Naive thymus-derived CD4-positive, alpha-beta T cell (primary cell): ENCODE results near the gene JAKMIP1. TPM values are rescaled to one million over a fixed set of nuclear protein-coding genes. Genes with fewer than 3 reads are reported as not detected.
A peak's percentile ranks its signal among the peaks of the same experiment; 100 is the strongest.

Experiments used
- ATAC-seq: fragments of 150-1000 bp; cut with Tn5 transposase; 2 replicates; pipeline ENCODE4 v1.10.0; 2021; ENCODE audit warnings: mild to moderate bottlenecking, moderate library complexity
- CTCF ChIA-PET: fragments of 350-600 bp; sonication (Branson Sonifier 250); formaldehyde crosslinking; loops from one replicate; lab custom pipeline; 2021; ENCODE audit warnings: antibody characterized with exemption; lab: Charles Lee
- POLR2A ChIA-PET: fragments of 350-600 bp; sonication (Branson Sonifier 250); formaldehyde crosslinking; loops from one replicate; lab custom pipeline; 2021; ENCODE audit warnings: antibody characterized with exemption, inconsistent platforms; lab: Charles Lee
- DNase-seq, 9 donors: peaks; one replicate each; pipeline versions ENCODE4 v3.0.0 to v3.0.0-alpha.2; 2020 to 2022; ENCODE audit warnings: mixed read lengths in 1 of 9
- H3K27ac ChIP-seq: one replicate; pipeline ENCODE4 v1.7.0; 2013; ENCODE audit warnings: mild to moderate bottlenecking, low read depth, low read length, moderate library complexity
- H3K27me3 ChIP-seq, 2 donors: one replicate each; pipeline ENCODE4 v1.7.0; 2013; ENCODE audit warnings: low read length in 2 of 2, mild to moderate bottlenecking in 2 of 2, moderate library complexity in 2 of 2; ENCODE audit not compliant: control insufficient read depth in 2 of 2, insufficient read depth in 2 of 2
- H3K36me3 ChIP-seq, 3 experiments: 1 replicate in 2 of 3; 2 replicates in 1 of 3; pipeline ENCODE4 v1.7.0; 2013; ENCODE audit warnings: low read length in 3 of 3, mild to moderate bottlenecking in 3 of 3, moderate library complexity in 1 of 3; ENCODE audit not compliant: insufficient read depth in 3 of 3, control insufficient read depth in 2 of 3
- H3K4me1 ChIP-seq, 2 donors: one replicate each; pipeline ENCODE4 v1.7.0; 2013; ENCODE audit warnings: low read length in 2 of 2, mild to moderate bottlenecking in 2 of 2, moderate library complexity in 1 of 2; ENCODE audit not compliant: control insufficient read depth in 2 of 2, insufficient read depth in 2 of 2
- H3K4me3 ChIP-seq: 2 replicates; pipeline ENCODE4 v1.7.0; 2013; ENCODE audit warnings: mild to moderate bottlenecking, low read length
- H3K9me3 ChIP-seq, 3 experiments: 1 replicate in 2 of 3; 2 replicates in 1 of 3; pipeline ENCODE4 v1.7.0; 2013; ENCODE audit warnings: low read length in 3 of 3; ENCODE audit not compliant: control insufficient read depth in 2 of 3
- H3K27ac Mint-ChIP-seq, 9 donors: one replicate each; pipeline ENCODE4 v1.8.0; 2020 to 2022; ENCODE audit warnings: mixed read lengths in 9 of 9, mild to moderate bottlenecking in 8 of 9, moderate library complexity in 5 of 9, inconsistent platforms in 2 of 9
- H3K27me3 Mint-ChIP-seq, 5 donors: one replicate each; pipeline ENCODE4 v1.8.0; 2021 to 2022; ENCODE audit warnings: mixed read lengths in 5 of 5, mild to moderate bottlenecking in 1 of 5
- H3K36me3 Mint-ChIP-seq, 5 donors: one replicate each; pipeline ENCODE4 v1.8.0; 2020 to 2022; ENCODE audit warnings: mixed read lengths in 5 of 5, mild to moderate bottlenecking in 3 of 5, inconsistent platforms in 1 of 5
- H3K4me1 Mint-ChIP-seq, 7 donors: one replicate each; pipeline ENCODE4 v1.8.0; 2020 to 2022; ENCODE audit warnings: mixed read lengths in 7 of 7, mild to moderate bottlenecking in 3 of 7, inconsistent platforms in 1 of 7
- H3K4me3 Mint-ChIP-seq, 10 donors: one replicate each; pipeline ENCODE4 v1.8.0; 2020 to 2022; ENCODE audit warnings: mild to moderate bottlenecking in 10 of 10, mixed read lengths in 10 of 10, moderate library complexity in 6 of 10, inconsistent platforms in 2 of 10
- H3K9me3 Mint-ChIP-seq, 11 donors: one replicate each; pipeline ENCODE4 v1.8.0; 2020 to 2022; ENCODE audit warnings: mixed read lengths in 11 of 11, mild to moderate bottlenecking in 4 of 11, inconsistent platforms in 1 of 11, moderate library complexity in 1 of 11
- intact Hi-C, 2 donors: fragments of 100-400 bp; cut with micrococcal nuclease; formaldehyde crosslinking; loops; one replicate each; pipeline ENCODE4 v1.15.1; 2023
- polyA plus RNA-seq, 2 donors: library from polyadenylated mRNA; unstranded; fragments of 300-500 nt; fragmentation: Illumina TruSeq; gene quantifications; one replicate each; pipeline ENCODE4 v1.2.3, GENCODE V29; 2021
- total RNA-seq, 6 experiments: library from RNA in 5 of 6; stranded (reverse) in 5 of 6; gene quantifications; 1 replicate in 5 of 6; 2 replicates in 1 of 6; pipeline ENCODE4 v1.2.3 and lab custom pipeline; 2021 to 2026

Gene JAKMIP1
- total and polyA plus RNA-seq, 7 experiments from 2014 or later = 0.21 to 15.3 (median 2.4) TPM; not detected in 3

GRCh38 chr4:6030679-6031078 lies 169.7 kb downstream of the JAKMIP1 start:
- H3K4me1 Mint-ChIP-seq = peaks cover 0 to 2% (median 0%) of the 10 kb centered on the region in 7 donors
- ChIA-PET CTCF (no interaction called here), POLR2A (no interaction called here)
- intact Hi-C loops = no loop called here
- DNase-seq (no peak), ATAC-seq (no peak)
- H3K36me3 ChIP-seq = no peaks in the 10 kb centered on the region
- H3K27me3 ChIP-seq = no peaks in the 10 kb centered on the region
- no peak overlapping the region for H3K4me3 ChIP-seq
- H3K27me3 Mint-ChIP-seq = peaks cover 0 to 16% (median 4%) of the 10 kb centered on the region in 5 donors
- H3K4me1 ChIP-seq = no peaks in the 10 kb centered on the region
- H3K9me3 Mint-ChIP-seq = peaks cover 0 to 3% (median 0%) of the 10 kb centered on the region in 11 donors
- H3K4me3 Mint-ChIP-seq = no peak overlapping the region
- no peaks in the 10 kb centered on the region for H3K36me3 Mint-ChIP-seq
- no peak overlapping the region for H3K27ac ChIP-seq
- no peaks in the 10 kb centered on the region for H3K9me3 ChIP-seq
- no peak overlapping the region for H3K27ac Mint-ChIP-seq

GRCh38 chr4:6029254-6029653 lies 171.1 kb downstream of the JAKMIP1 start:
- intact Hi-C loops = no loop called here
- H3K9me3 Mint-ChIP-seq = peaks cover 0 to 3% (median 0%) of the 10 kb centered on the region in 11 donors
- peaks cover 0 to 2% (median 0%) of the 10 kb centered on the region in 7 donors for H3K4me1 Mint-ChIP-seq
- Histone ChIP-seq H3K4me1 (no peaks in the 10 kb centered on the region), H3K9me3 (no peaks in the 10 kb centered on the region), H3K36me3 (no peaks in the 10 kb centered on the region), H3K27ac (no peak overlapping the region), H3K4me3 (no peak overlapping the region), H3K27me3 (no peaks in the 10 kb centered on the region)
- ATAC-seq (no peak), DNase-seq (no peak)
- H3K36me3 Mint-ChIP-seq = no peaks in the 10 kb centered on the region
- H3K27ac Mint-ChIP-seq = peak overlapping the region in 1 of 9 donors; percentile 36
- ChIA-PET POLR2A (no interaction called here), CTCF (no interaction called here)
- no peak overlapping the region for H3K4me3 Mint-ChIP-seq
- H3K27me3 Mint-ChIP-seq = peaks cover 0 to 20% (median 4%) of the 10 kb centered on the region in 5 donors

GRCh38 chr4:6028168-6028567 lies 172.2 kb downstream of the JAKMIP1 start:
- DNase-seq (no peak), ATAC-seq (no peak)
- Histone ChIP-seq H3K4me1 (no peaks in the 10 kb centered on the region), H3K27ac (no peak overlapping the region), H3K9me3 (no peaks in the 10 kb centered on the region), H3K36me3 (no peaks in the 10 kb centered on the region), H3K27me3 (no peaks in the 10 kb centered on the region), H3K4me3 (no peak overlapping the region)
- ChIA-PET POLR2A (no interaction called here), CTCF (no interaction called here)
- intact Hi-C loops = no loop called here
- Mint-ChIP-seq H3K9me3 (peaks cover 0 to 3% (median 0%) of the 10 kb centered on the region in 11 donors), H3K27ac (no peak overlapping the region), H3K4me1 (peaks cover 0 to 2% (median 0%) of the 10 kb centered on the region in 7 donors), H3K27me3 (peaks cover 0 to 26% (median 4%) of the 10 kb centered on the region in 5 donors), H3K36me3 (no peaks in the 10 kb centered on the region), H3K4me3 (peak overlapping the region in 1 of 10 donors; percentile 9)

GRCh38 chr4:6027392-6027791 lies 173.0 kb downstream of the JAKMIP1 start:
- H3K4me1 Mint-ChIP-seq = no peaks in the 10 kb centered on the region
- intact Hi-C loops = no loop called here
- Histone ChIP-seq H3K27ac (no peak overlapping the region), H3K4me1 (no peaks in the 10 kb centered on the region), H3K4me3 (no peak overlapping the region), H3K36me3 (no peaks in the 10 kb centered on the region), H3K9me3 (no peaks in the 10 kb centered on the region), H3K27me3 (no peaks in the 10 kb centered on the region)
- H3K27me3 Mint-ChIP-seq = peaks cover 0 to 25% (median 4%) of the 10 kb centered on the region in 5 donors
- POLR2A ChIA-PET = no interaction called here
- DNase-seq (no peak), ATAC-seq (no peak)
- peaks cover 0 to 2% (median 0%) of the 10 kb centered on the region in 11 donors for H3K9me3 Mint-ChIP-seq
- H3K4me3 Mint-ChIP-seq = no peak overlapping the region
- no peak overlapping the region for H3K27ac Mint-ChIP-seq
- H3K36me3 Mint-ChIP-seq = no peaks in the 10 kb centered on the region
- CTCF ChIA-PET = no interaction called here

- peaks cover 0 to 26% (median 4%) of the 10 kb centered on the region in 5 donors for H3K27me3 Mint-ChIP-seq
- H3K9me3 Mint-ChIP-seq = peaks cover 0 to 3% (median 0%) of the 10 kb centered on the region in 11 donors
- H3K36me3 ChIP-seq = no peaks in the 10 kb centered on the region
- POLR2A ChIA-PET = no interaction called here
- no peak overlapping the region for H3K4me3 ChIP-seq
- DNase-seq = no peak
- H3K27ac ChIP-seq = no peak overlapping the region
- H3K4me1 Mint-ChIP-seq = no peaks in the 10 kb centered on the region
- H3K4me3 Mint-ChIP-seq = no peak overlapping the region
- no peaks in the 10 kb centered on the region for H3K9me3 ChIP-seq
- no peaks in the 10 kb centered on the region for H3K4me1 ChIP-seq
- ATAC-seq = no peak
- CTCF ChIA-PET = no interaction called here
- no peaks in the 10 kb centered on the region for H3K36me3 Mint-ChIP-seq
- no peak overlapping the region for H3K27ac Mint-ChIP-seq
- intact Hi-C loops = no loop called here
- H3K27me3 ChIP-seq = no peaks in the 10 kb centered on the region
Observed at GRCh38 chr4:6024313-6024960, 175.9 kb downstream of the JAKMIP1 start.

GRCh38 chr4:6023731-6024130 lies 176.6 kb downstream of the JAKMIP1 start:
- ATAC-seq = no peak
- peaks cover 0 to 26% (median 5%) of the 10 kb centered on the region in 5 donors for H3K27me3 Mint-ChIP-seq
- peaks cover 0 to 3% (median 0%) of the 10 kb centered on the region in 11 donors for H3K9me3 Mint-ChIP-seq
- H3K9me3 ChIP-seq = no peaks in the 10 kb centered on the region
- H3K4me1 Mint-ChIP-seq = peaks cover 0 to 4% (median 0%) of the 10 kb centered on the region in 7 donors
- DNase-seq = no peak
- H3K4me1 ChIP-seq = no peaks in the 10 kb centered on the region
- H3K27me3 ChIP-seq = no peaks in the 10 kb centered on the region
- H3K27ac Mint-ChIP-seq = peak overlapping the region in 1 of 9 donors; percentile 32
- intact Hi-C loops = no loop called here
- no peak overlapping the region for H3K4me3 ChIP-seq
- POLR2A ChIA-PET = no interaction called here
- H3K4me3 Mint-ChIP-seq = no peak overlapping the region
- no peaks in the 10 kb centered on the region for H3K36me3 ChIP-seq
- CTCF ChIA-PET = no interaction called here
- no peak overlapping the region for H3K27ac ChIP-seq
- H3K36me3 Mint-ChIP-seq = no peaks in the 10 kb centered on the region
